ENCODE results near the gene CHD2.
A peak's percentile ranks its signal among the peaks of the same experiment; 100 is the strongest.
"Not testable (repeated sequence)": the region's sequence is repeated elsewhere in the genome, so short reads cannot be mapped to it uniquely, and the experiment has no call there.

CHD2 gene

DNA sequence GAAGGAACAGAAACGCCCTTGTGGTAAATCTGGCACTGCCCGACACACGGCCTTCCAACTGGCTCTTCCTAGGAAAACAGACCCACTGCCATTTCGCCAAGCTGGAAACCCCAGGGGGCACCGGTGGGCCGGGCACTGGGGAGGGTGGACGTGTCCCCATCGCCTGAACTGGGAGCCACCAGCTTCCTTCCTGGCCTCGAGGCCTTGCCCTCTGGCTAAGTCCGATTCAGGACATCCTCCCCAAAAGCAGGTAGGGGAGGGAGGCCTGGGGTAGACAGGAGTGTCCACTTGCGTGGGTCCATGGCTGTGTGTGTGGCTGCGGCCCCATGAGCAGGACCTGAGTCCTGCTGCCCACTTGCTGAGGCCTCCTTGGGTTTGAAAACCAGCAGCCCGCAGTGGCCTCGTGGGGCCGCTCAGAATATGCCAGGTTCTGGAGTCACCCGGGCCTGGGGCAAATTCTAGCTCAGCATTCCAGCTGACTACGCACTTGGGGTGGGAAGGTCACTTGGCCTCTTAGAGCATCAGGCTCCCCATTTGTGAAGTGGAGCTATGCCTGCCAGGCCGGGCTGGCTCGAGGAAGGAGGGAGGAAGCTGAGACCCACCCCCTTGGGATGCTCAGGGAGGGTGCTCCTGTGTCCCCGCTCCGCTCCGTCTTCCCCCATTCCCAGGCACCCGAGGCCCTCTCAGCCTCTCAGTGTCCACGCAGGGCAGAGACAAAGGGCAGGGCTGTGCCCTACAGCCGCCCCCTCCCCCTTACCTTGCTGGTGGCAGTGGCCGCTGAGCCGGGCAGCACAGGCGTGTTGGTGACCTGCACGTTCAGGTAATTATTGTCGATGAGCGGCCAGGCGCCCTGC is 151.3 kb downstream of the CHD2 start:
- no peak for DNase-seq

DNA sequence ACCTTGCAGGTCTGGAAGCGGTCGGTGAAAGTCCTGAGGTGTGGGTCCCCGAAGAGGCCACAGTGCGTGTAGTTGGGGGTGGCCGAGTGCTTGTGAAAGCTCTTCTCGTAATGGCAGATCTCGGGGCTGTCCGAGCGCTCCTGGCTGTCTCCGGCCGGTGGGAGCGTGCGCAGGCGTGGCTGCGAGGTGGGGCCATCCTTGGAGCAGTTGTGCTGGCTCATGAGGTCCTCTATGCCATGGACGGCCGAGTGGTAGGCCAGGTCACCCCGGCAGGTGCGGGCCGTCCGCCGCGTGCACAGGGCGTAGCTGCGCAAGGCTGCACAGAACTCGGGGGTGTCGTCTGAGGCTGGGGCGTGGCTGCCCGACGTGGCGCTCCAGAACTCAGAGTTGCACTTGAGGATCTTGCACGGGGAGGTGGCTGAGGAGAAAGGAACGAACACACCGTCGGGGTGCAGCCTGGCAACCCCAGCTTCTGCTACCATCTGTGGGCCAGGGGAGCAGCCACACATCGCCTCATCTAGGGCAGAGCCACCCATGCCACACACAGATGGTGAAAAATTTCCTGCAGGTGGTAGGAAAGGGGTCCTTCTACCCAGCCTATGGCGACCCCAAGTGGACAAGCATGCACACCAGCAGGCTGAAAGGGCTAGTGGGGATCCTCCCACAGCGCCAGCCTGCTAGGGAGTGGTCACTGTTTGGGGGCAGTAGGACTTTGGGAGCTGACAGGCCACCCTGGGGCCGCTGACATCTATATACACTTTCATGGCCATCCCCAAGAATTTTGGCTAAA is 152.2 kb downstream of the CHD2 start:
- no peak for DNase-seq

DNA sequence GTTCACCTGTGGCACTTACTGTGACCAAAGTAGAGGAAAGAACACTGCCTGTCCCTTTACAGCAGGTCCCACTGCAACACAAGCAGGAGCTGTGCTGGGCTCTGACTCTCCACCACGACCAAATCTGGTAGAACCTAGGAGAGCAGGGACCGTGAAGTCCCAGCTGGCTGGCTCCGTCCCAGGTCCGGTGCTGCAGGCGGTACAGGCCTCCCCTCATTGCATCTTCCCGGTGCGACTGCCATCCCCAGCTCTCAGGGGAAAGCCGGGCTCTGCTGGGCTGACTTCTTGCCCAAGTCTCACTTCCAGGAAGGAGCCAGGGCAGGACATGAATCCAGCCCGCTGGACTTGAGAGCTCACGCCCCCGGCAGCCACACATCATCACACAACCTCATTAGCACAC is 155.1 kb downstream of the CHD2 start:
- DNase-seq: no peak

DNA sequence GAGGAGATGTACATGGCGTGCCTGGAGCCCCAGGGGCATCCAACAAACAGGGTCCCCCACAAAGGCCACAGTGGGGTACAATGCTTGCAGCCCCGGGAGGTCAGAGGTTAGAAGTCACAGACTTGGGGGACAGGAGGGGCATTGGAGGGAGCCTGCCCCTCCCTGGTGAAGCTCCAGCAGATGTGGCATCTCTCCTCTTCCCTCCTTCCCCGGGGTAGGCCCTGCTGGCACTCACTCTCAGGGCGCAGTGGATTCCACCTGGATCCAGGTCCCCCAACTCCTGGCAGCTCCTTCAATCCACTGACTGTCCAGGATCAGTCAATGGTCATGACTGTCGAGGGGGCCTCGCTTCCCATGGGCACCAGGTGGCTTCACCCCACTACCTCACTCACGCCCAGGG is 156.7 kb downstream of the CHD2 start:
- DNase-seq: no peak

DNA sequence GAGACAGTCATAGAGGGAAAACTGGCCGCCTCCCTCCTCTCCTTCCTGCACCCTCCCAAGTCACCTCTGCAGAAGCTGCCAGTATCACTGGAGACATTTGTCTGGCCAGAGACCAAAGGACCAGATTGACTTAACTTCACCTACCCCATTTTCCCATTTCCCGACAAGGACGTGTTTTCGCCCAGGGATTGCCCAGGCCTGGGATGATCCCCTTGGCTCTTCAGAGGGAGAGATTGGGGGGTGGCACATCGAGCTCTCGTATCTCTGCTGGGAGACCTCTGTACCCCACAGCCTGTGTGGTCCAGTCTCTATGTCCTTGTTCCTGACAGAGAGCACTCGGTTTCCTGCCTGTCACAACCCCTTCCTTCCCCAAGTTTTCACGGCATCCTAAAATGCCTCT is 157.5 kb downstream of the CHD2 start:
- DNase-seq: no peak

DNA sequence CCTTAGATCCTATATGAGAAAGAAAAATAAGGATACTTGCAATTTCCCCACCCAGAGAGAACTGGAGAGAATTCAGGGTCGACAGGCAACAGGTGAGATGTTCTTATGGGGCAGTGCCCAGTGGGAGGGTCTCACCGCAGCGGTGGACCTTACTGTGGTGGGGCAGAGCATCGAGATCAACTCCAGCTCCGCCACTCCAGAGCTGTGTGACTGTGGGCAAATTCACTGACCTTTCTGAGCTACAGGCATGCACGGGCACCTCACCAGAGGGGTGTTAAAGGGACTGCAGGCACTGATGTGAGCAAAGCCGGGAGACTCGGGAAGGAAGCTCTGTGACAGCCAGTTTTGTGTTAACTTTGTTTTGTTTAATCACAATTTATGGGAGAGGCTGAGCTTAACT is 158.0 kb downstream of the CHD2 start:
- no peak for DNase-seq

DNA sequence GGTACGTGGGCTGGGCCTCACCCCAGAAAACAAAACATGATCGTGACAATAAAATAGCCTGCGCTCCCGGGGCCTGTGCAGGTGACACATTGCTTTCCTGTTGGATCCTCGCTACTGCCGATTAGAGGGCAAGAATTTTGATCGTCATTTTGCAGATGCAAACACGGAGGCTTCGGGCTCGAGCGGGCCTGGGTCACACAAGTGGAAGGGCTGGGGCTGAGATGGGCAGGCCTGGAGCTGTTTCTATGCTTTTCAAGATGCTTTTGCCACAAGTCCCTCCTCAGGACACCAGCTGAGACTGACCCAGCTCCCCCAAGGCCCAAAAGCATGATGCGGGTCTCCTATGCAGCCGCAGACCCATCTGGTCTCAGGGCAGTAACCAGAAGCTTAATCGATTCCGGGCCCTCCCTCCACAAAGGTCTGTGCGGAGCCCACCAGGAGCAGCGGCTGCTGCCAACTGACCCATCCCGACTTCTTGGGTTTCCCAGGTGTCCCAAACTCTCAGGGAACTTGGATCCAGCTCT is 158.8 kb downstream of the CHD2 start:
- no peak for DNase-seq

DNA sequence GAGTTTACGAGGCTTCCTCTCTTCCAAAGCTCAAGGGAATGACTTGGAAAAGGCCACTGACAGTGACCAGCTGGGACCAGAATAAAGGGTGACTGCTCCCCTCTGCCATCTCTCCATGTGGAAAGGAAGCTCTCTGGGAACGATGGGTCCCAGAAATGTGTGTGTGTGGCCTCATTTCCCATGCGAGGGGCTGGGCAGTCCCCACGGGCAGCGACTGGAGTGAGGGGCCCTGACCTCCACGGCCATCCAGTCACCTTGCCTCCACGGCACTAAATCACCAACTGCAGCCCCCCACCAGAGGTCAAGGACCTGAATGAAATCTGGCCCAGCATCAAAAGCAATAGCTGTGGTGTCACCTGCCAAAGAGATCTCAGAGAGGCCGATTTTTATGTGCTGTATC is 159.3 kb downstream of the CHD2 start:
- no peak for DNase-seq

DNA sequence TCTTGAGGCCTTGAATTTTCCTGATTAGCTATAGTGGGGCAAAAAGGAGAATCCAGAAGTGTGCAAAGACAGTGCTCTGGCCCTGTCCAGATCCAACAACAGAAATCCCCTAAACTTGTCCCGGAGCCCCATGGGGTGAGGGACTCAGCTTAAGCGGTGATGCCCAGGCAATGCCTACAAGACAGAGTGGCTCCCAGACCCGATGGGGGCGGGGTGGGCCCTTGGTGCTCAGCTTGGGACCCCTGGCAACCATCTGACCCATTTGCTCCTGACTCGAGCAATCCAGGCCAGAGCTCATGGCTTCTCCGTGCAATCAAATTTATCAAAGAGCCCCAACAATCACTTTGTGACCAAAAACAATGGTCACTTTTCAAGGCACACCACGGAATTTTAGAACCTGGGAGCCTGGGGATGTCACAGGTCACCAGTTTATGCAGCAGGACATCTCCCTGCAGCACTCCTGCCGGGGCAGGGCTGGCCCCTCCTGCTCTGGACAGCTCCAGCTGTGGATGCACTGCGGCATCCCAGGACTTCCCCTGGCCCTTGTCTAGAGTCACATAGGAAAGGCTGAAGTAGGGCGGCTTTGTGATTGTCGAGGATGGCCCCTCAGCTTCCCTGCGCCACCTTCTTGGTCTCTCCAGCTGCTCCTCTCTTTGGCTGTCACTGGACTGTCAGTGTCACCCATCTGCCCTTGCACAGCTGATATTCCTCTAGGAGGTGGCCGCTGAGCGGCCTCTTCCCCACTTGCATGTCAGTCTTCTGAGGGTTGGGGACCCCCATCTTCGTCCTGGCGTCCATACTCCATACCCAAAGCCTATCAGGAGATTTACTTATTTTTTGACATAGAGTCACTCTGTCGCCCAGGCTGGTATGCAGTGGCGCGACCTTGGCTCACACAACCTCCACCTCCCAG is 160.5 kb downstream of the CHD2 start:
- no peak for DNase-seq

DNA sequence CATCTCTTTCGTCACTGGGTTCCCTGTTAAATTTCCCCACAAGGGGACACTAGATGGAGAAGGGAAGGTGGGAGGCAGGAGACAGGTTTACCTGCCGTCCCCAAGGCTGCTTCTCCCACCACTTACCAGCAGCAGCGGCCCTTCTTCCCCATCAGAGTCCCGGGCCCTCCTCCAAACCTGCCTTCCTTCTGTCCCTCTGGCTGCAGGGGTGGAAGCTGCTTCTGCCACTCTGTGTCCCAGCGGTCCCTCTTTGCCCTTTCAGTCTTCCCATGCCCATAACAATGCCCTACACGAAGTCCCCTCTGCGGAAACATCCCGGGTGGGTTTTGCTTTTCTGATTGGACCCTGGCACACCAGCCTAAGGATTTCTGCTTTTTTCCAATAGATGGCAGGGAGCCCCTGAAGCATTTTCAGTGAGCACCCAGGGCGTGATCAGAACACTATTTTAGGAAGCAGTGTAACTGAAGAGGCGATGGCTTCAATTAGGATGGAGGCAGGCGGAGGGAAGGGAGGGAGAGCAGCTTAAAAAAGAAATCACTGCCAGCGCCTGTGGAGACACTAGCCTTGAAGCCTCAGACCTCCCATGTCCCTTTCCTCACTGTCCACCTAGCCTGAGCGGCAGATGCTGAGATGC is 162.6 kb downstream of the CHD2 start:
- not testable (repeated sequence) for DNase-seq

DNA sequence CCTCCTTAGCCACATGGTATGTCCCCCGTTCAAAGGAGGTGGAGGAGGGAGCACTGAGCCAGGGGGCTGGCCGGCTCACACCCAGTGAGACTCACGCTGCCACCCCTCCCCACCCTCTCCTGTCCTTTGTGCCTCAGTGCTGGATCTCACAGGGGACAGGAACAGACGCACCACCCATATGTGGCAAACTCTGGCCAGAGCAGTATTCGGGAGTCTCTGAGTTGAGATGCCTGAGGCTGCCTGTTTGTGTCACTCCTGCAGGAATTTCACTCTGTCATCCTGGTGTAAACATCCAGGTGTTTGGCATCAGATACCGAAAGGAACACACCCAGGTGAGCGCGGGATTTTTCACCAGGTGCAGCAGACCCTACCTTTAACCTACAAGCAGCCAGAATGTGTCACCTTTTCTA is 163.1 kb downstream of the CHD2 start:
- DNase-seq: no peak

DNA sequence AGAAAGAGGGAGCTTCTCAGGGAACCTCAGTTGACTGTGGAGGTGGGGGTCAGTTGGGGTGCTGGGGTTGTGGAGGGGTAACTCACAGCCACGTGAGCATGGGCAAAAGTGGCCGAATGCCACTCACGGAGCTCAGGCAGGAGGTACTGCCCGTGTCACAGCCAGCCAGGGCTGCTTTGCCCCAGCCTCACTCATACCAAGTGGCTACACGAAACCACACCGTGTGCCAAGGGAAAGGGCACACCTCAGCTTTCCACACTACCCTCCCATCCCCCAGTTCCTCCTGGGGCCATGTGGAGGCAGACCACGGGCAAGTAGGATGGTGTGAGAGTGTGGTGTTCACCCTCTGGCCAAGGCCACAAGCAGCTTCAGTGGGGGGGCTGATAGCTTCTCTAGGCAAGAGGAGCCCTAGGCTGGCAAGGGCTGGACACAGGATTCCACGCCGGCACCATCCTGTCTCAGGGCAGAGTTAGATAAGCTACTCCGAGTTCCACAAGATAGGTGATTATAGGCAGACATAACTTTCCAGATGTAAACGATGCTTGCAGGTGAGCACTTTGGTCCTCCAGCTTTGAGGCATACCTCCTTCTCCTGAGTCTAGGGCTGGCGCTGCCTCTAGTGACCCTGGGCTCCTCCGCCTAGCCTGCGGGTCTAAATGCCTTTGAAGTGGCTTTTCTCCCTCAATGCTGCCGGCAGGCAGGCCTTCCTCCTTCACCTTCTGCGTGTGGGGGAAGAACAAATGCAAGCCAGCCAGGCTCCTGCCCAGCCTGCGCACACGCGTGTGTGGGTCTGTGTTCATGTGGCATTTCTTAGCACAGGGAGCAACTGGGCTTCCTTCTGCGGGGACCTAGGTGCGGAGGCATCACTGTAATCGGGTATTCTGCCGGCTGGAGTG is 163.9 kb downstream of the CHD2 start:
- peak in 1 of 3 experiments; percentile 44 for DNase-seq

DNA sequence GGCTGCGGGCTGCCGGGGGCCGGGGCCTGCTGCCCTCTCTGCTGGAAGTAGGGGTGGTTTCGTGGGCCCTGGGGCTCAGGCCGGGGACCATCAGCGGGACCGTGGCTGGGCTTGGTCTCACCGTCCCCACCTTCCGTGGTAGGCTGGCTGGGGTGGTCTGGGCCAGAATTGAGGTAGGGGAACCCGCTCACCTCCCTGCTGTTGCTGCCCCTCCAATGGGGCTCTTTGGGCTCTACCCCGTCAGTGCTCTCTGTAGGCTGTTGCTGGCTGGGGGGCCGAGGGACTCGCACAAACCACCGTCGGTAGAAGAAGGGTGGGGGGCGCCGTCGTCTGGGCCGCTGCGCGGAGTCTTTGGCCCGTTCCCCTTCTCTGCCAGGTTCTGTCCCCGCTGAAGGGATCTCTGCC is 165.5 kb downstream of the CHD2 start:
- no peak for DNase-seq

DNA sequence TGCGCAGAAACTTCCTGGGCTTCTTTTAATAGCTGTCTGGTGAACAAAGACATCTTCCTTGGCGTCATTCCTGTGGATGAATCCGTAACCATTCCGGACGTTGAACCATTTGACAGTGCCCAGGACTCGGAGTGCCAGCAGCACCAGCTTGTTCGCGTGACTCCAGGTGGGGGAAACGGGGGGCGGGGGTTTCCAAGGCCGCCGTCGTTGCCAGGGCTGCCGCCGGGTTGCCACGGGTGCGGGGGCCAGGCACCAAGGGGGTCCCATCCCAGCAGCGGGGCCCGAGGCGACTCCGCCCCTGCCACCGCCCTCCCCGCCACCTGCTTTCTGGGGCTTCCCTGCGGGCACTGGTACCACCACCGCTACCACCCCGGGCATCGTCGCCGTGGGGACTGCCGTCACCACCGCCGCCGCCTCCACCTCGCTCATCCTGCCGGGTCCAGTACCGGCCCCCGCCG is 166.1 kb downstream of the CHD2 start:
- DNase-seq: no peak

DNA sequence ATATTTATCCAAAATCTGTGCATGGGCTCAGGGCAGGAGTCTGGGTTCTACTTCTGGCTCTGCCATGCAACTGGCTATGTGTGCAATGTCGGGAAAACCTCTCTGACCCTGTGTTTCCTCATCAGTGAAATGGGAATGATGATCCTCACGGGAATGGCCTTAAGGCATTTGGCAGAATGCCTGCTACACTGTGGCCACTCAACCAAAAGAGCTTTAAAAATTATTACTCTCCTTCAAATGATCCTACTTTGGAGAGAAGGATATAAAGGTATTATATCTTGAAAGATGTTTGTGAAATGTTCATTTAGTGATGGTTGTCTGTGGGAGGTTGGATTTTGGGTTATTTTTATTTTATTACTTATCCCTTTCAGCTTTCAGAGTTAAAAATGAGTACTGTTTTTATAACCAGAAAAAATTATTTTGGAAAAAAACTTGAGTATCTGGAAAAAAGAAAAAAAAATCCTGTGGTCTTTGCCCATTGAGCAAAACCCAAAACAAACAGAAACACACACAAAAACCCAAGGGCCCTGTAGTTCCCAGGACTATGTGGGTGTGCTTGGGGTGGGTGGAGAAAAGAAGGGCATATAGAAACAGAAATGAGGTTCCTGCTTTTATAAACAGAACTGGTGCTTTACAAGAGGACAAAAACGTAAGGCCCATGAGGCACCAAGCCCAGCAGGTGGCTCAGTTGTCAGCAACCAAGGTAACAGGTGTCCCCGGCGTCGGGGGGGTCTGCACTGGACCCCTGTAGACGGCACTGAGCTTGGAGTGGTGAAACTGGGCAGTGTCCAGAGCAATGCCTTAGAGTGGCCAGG is 166.9 kb downstream of the CHD2 start:
- peak in 1 of 3 experiments; percentile 23 for DNase-seq

DNA sequence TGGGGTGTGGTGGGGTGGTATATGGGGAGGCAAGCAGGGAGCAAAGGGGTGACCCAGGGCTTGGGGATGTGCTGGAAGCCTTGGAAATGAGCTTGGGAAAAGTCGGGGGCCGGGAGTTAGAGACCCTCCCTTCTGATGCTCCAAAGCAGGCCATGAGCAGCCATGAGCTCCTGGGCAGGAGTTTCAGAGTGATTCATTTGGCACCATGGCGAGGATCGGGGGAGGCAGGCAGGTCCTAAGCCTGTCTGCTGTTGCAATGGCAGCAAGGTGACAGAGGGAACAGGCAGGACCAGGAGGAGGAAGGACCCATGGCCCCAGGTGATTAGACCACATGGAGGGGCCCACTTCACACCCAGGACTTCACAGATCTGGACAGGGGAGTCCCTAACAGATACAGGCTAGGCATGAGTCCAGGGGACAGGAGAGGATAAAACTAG is 167.5 kb downstream of the CHD2 start:
- no peak for DNase-seq

DNA sequence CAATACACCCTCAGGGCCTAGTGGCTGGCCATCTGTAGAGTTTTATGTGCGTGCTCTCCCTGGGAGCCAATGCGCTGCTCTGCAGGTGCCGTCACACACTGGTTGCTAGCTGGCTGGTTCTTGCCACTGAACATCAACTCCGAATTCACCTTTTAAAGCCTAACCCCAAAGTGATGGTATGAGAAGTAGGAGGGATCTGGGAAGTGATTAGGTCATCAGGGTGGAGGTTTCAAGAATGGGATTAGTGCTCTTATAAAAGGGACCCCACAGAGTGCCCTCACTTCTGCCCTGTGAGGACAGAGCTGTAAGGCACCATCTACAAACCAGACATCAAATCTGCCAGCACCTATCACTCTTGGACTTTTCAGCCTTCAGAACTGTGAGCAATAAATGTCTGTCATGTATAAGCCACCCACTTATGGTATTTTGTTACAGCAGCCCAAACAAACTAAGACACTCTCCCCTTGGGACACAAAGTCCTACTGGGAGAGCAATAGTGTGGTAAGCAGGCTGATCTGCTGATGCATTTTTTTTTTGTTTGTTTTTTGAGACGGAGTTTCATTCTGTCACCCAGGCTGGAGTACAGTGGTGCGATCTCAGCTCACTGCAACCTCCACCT is 168.6 kb downstream of the CHD2 start:
- peak in 1 of 3 experiments; percentile 40 for DNase-seq

DNA sequence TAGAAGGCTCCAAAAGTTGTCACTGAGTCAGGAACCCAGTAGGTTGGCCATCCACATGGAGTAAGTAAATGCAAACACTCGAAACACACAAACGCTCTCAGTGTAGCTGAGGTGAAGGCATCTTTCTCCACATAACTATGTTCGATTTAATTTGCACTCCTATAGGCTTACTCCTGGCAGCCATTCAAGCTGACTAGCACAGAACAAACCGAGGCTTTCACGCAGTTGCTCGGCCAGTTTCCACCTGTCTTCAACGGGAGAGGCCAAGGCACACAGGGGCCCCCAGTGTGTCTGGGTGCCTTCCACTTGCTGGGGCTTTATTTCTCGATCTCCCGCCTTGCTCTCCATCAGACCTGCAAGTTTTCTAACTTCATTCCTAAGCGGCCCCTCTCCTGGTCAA is 170.0 kb downstream of the CHD2 start:
- DNase-seq: no peak

DNA sequence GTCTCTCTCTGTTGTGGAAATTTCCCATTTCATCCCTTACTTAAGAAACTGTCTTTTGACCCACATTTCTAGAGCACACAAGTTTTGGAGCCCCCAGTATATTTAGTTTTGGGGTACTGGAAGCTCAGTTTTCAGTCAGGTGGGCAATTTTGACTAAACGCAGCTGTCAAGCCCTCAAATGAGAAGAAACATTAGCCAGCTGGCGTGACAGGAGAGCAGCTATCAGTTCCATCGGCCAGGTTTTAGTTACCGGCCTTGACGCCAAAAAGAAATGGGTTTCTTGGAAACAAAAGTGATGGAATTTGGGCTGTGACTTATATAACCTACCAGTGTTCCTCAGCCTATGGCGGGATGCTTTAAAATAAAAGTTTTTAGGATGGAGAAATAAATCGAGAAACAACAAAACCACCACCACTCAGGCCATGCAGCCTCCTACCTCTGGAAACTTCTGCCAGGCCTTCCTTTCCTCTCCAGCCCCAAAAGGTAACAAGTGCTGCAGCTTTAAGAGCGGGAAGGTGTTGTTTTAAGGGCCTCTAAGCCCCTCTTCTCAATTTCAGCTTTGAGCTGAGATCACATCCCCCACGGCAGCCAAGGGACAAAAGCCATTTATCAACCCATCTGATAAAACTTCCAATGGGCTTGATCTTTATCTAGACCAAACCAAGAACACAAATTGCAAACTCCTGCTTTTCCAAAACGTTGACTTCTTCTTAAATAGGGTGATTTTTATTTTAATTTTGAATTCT is 170.6 kb downstream of the CHD2 start:
- no peak for DNase-seq

All from NCI-H1417 (cell line).